Activated CD4-positive, alpha-beta T cell treated with anti-CD3 and anti-CD28 coated beads for 4 hours (primary cell): Measurements from ENCODE around the gene PAN2.
"Not testable (repeated sequence)": the region's sequence is repeated elsewhere in the genome, so short reads cannot be mapped to it uniquely, and the experiment has no call there.

ENCODE experiments used
- DNase-seq, 2 donors: peaks; one replicate each; pipeline ENCODE4 v3.0.0-alpha.2; 2020

PAN2 gene

DNA sequence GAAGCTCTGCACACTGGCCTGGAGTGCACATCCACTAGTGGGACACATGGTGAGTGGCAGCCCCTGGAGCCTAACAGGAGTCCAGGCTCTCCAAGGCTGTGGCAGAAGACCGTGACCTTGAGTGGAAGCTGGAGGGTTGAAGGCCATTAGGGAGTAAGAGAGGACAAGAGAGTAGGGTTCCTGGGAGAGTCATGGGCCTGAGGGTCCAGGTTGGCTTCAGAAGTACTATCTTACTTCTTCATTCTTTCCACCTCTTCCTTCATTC is 5.3 kb upstream of the PAN2 start:
- DNase-seq: no peak

DNA sequence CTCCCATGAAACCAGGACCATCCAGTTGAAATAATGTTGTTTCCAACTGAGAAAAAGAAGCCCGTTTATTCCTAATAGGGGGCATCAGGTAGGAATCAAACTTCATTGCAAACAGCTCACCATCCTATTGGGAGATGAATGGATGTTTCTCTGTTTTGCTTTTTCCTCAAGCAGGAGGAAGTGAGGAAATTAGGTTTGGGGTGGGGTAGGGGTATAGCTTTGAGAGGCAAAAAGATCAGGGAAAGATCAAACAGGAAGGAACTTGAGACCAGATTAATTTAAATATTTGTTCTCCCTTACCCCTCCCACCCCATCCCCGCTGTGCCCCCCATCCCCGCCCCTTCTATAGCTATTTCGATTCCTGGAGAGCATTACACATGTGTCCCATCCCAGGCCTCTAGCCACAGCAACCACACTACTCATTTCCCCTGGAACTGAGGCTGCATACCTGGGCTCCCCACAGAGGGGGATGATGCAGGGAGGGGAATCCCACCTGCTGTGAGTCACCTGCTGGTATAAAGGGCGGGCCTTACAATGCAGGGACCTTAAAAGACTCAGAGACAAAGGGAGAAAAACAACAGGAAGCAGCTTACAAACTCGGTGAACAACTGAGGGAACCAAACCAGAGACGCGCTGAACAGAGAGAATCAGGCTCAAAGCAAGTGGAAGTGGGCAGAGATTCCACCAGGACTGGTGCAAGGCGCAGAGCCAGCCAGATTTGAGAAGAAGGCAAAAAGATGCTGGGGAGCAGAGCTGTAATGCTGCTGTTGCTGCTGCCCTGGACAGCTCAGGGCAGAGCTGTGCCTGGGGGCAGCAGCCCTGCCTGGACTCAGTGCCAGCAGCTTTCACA is 4.7 kb upstream of the PAN2 start, which contains the start of gene IL23A:
Gene IL23A (plus strand): TSS at position 577 of the 850 bp plus-strand sequence. CDS start 161 bp downstream, at position 738.
- DNase-seq: peak; percentile 88 to 89

DNA sequence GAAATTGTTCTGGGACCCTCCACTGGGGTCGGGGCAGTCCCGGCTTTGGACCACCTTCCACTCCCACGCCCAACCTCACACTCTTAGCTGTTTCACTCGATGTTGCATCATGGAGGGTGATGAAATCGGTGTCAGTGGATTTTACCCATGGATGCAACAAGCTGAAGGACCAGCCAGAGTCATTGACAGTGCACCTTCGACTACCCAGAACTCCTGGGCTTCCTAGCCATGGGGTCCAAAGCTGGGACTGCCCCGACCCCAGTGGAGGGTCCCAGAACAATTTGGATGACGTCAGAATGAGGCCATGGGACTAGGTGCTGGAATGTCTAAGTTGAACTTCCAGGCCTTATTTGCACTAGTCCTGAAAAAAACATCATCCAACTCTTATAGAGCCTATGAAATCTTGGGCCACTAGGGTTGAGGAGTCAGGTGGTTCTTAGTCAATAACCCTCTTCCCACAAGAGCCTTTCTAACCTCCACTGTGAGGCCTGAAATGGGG is 4.0 kb upstream of the PAN2 start:
- no peak for DNase-seq

DNA sequence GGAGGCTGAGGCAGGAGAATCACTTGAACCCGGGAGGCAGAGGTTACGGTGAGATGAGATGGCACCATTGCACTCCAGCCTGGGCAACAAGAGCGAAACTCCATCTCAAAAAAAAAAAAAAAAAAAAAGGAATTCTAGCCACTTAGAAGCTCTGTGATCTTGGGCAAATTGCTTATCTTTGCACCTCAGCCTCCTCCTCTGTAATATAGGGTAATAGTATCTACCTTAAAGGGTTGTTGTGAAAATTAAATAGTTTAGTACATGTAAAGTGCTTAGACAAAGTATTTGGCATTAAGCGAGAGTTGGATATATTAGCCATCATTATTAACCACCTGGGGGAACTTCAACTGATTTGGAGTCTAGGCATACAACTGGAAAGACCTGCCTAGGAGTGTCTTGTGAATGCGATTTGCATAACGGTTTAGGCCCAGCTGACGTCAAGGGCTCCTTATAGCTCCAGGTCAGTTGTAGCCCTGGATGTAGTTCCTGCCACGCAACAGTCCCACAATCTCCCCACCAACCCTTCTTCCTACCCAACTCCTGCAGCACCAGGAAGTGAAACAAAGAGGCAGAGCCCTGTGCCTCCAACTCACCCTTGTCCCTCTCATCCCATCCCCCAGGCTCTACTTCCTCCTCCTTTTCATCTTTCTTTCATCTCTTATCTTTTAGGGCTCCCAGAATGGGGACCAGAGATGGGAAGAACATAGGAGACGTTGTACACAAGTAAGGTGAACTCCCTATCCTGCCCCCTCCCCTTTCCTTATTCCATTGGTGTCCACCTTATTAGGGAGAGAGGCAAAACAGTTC is 2.8 kb upstream of the PAN2 start:
- no peak for DNase-seq

DNA sequence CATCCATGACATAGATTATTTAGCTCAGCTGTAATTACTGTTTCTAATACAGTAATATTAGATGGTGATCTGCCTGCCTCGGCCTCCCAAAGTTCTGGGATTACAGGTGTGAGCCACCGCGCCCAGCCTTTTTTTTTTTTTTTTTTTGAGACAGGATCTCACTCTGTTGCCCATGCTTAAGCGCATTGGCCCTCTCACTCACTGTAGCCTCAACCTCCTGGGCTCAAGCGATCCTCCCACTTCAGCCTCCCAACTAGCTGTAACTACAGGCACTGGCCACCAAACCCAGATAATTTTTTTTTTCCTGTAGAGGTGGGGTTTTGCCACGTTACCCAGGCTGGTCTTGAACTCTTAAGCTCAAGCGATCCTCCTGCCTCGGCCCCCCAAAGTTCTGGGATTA is 1.7 kb upstream of the PAN2 start:
- not testable (repeated sequence) for DNase-seq

GRCh38 chr12:56334490-56334793 is 642 bp upstream of the PAN2 start:
- DNase-seq: no peak

DNA sequence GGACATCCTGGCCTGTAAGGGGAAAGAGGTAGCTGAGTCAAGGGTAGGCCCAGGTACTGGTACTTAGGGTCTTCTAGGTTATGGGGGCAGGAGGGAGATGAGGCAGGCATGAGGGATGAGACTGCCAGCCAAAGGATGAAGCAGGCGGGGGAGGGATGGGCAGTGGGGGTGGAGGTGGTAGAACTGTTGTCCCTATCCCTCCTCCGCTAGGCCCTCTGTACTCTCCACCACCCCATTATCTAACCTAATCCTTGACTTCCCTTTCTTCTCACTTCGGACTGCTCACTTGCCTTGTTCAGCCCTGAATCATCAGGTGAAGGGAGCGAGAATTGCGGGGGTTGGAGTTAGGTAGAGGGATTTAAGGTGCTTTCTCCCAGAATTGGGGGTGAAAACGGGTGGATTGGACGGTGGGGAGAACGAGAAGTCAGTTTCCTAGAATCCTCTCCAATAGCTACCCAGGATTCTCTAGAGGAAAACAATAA is 562 bp downstream of the PAN2 start:
- DNase-seq: no peak

DNA sequence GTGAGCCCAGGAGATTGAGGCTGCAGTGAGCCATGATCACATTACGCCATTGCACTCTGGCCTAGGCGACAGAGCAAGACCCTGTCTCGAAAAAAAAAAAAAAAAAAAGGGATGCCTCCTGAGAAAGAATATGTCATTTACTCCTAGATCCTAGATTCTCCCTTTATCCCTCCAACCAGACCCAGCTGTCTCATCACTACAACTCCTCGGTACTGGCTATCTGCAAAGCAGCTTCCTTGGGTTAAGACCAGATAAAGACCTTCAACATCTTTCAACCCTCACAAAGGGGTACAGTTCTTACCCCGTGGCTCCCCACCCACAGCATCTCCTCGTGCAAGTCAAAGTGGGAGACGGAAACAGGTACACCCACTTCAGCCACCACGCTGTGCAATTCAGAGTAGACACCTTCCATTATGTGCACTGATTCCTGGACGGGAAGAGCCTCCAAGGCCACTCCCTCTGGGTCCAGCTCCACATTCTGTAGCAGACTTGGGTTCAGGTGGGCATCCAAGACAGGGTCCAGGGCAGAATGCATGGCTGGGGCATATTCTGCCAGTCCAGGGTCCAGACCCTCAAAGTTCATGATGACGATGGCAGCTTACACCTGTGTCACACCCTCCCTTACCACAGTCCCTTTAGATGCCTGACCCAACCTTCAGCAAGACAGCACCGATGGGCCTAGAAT is 1.1 kb downstream of the PAN2 start:
- no peak for DNase-seq

DNA sequence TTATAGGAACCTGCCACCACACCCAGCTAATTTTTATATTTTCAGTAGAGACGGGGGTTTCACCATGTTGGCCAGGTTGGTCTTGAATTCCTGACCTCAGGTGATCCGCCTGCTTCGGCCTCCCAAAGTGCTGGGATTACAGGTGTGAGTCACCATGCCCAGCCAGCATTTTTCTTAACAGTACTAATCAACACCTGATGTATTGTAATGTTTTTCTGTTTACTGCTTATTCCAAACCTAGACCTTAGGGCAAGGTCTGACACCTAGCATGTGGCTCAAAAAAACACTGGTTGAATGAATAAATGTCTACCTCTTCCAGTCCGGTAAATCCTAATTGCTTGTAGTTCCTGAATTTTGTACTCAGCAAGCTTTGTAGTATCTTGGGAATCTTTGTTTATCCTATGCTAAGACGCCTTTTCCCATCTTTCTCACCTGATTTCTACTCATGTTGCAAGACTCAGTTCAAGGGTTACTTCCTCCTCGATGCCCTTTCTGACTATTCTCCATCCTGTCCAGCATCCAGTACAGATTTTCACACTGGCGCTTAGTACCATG is 2.8 kb downstream of the PAN2 start:
- DNase-seq: no peak

DNA sequence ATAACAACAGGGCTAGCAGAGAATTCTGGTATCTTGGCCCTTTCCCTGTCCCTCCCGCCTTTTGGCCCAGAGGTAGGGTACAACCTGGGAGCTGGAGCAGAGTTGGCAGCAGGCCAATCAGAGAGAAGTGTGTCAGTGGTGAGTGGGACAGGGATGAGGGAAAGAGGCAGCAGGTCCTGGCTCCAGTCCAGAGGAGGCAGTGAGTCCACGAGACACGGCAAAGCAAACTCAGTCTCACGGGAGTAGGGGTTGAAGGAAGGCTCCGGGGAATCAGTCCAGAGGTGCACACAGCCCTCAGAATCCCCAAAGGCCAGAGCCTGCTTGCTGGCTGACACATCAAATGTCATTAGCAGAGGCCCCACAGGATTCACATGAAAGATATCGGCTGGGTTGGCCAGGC is 7.3 kb downstream of the PAN2 start:
- no peak for DNase-seq

DNA sequence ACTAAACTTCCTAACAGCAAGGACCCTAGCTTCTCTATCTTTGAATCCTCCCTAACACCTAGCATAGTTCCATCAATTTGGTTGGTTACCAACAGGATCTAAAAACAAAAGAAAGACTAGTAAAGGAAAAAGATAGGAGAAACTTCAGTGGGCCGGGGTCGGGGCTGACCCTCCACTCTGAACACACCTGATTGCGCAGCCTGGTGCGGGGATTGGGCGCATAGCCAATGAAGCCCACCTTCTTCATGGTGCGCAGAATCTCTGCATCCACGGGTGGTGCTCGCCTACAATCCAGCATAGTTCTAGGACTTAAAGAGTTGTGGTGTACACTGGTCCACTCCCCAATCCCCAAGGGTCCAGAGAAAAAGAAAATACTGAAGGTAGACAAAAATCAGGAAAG is 7.7 kb downstream of the PAN2 start:
- DNase-seq: no peak

- DNase-seq: no peak
Measured at GRCh38 chr12:56324206-56324605, 9.6 kb downstream of the PAN2 start.

- DNase-seq: not testable (repeated sequence)
Measured at GRCh38 chr12:56321610-56322009, 12.2 kb downstream of the PAN2 start.

DNA sequence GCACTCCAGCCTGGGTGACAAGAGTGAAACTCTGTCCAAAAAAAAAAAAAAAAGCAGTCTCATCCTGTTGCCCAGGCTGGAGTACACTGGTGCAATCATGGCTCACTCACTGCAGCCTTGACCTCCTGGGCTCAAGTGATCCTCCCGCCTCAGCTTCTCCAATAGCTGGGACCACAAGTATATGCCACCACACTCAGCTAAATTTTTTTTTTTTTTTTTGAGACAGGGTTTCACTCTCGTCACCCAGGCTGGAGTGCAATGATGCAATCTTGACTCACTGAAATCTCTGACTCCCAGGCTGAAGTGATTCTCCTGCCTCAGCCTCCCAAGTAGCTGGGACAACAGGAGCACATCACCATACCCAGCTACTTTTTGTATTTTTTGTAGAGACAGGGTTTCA is 12.8 kb downstream of the PAN2 start:
- DNase-seq: no peak

DNA sequence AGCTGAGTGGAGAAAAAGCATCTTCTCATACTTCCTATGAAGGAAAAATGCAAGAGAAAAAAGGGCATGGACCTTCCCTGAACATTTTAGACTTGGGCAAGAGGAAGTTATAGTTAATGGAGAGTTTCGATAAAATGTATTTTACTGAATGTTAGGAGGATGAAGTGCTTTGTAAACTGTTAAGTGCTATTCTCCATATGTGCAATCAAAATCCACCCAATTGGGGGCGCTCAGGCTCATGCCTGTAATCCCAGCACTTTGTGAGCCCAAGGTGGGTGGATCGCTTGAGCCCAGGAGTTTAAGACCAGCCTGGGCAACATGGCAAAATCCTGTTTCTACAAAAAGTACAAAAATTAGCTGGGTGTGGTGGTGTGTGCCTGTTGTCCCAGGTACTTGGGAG is 16.1 kb downstream of the PAN2 start:
- DNase-seq: no peak

DNA sequence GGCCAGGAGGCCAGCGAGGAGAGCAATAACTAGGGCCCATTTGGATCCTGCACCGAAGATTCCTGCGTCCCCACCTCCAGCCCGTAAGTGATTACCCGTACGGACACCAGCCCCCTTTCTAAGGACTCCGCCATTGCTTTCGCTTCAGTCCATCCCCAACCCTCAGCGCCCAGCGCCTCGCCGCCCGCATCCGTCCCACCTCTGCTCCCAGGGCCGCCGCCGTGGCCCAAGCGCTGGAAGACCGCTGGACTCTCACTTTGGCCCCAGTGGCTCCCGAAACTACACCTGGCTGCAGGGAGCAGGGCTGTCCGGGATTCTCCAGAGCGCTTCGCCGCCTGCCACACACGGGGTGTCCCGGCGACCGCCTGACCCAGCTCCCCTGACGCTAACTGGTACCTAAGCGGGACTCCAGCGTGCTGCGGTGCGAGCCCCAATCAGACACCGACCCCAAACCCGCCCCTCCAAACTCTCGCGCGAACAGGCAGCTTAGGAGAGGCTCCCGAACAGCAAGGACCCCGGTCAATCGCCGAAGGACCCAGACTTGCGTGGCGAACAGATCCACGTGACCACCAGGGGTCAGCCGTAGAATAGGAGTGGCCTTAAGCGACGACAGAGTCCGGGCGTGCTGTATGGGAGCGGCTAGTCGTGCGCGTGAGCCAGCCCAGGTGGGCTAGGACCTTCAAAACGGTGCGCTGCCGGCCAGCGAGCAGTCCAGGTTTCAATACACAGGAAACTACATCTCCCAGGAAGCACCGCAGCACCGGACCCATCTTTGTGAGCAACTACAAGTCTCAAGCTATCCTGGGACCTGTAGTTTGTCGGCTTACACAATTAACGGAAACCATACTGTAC is 18.0 kb downstream of the PAN2 start, which contains the start of gene CNPY2:
Gene CNPY2 (minus strand): TSS at position 367 of the 852 bp plus-strand sequence. CDS start 771 bp downstream, outside the sequence.
- DNase-seq: peak; percentile 91 to 92

DNA sequence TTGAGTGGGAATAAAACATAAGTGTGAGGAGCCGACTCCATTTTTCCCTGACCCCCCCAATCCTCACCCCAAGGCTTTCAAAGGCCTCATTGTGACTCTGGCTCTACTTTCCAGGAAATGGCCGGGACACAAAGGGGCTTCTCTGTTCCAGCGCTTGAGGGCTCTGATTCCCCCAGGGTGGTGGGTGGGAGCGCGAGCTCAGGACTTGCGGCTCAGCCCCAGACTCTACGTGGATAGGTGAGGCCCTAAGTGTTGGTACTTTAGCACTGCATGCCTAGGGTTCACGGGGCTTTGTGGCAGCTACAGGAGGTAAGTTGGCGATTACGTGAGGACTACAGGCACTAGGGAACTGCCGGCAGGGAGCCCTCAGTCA is 18.6 kb downstream of the PAN2 start:
- no peak for DNase-seq

GRCh38 chr12:56311003-56311402 is 22.8 kb downstream of the PAN2 start:
- DNase-seq: no peak

GRCh38 chr12:56308714-56309113 is 25.1 kb downstream of the PAN2 start:
- no peak for DNase-seq

DNA sequence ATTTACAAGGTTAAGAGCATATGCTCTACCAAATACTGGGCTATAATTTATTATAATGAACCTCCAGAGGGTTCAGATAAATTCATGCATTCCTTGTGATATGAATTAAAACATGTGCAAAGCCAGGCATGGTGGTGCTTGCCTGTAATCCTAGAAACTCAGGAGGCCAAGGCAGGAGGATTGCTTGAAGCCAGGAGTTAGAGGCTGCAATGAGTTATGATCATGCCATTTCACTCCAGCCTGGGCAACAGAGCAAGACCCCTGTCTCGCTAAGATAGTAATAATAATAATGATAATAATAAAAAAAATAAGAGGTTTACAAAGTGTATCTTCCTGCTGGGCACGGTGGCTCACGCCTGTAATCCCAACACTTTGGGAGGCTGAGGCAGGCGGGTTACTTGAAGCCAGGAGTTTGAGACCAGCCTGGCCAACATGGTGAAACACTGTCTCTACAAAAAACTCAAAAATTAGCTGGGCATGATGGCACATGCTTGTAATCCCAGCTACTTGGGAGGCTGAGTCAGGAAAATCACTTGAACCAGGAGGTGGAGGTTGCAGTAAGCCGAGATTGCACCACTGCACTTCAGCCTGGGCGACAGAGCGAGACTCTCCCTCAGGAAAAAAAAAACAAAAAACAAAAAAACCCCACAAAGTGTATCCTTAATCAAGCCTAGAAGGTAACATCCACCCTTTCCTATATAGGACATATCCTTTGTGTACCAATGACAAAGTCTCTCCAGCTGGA is 26.4 kb downstream of the PAN2 start:
- no peak for DNase-seq

- DNase-seq: no peak
Measured at GRCh38 chr12:56304872-56305590, 28.8 kb downstream of the PAN2 start.
